HepG2 (cell line): Measurements from ENCODE around the gene FAM181A. TPM values are rescaled to one million over a fixed set of nuclear protein-coding genes. Genes with fewer than 3 reads are reported as not detected.

Experiments
- ATAC-seq: fragments of 200-7000 bp; cut with Tn5 transposase; 3 replicates; pipeline ENCODE4 v1.9.1; 2020; ENCODE audit warnings: mild to moderate bottlenecking, moderate library complexity
- BruUV-seq: library from RNA; stranded (reverse); fragments of 400-500 nt; replicated peaks from 2 replicates; lab custom pipeline; 2021; lab: Mats Ljungman, UMichigan
- CTCF ChIA-PET: fragments of 300-600 bp; formaldehyde crosslinking; extraction: SDS; loops from one replicate; lab custom pipeline; 2021; ENCODE audit warnings: low total read pairs, inconsistent platforms, low intra/inter-chr PET ratio; lab: Yijun Ruan, JAX
- POLR2A ChIA-PET: fragments of 350-600 bp; sonication (Branson Sonifier 250); formaldehyde crosslinking; loops from one replicate; lab custom pipeline; 2020; ENCODE audit warnings: antibody characterized with exemption, inconsistent platforms; lab: Yijun Ruan, JAX
- DNase-seq: peaks from one replicate; pipeline ENCODE4 v3.0.0-alpha.2; 2015; ENCODE audit warnings: low spot score
- FAIRE-seq: peaks from 3 replicates; lab custom pipeline; 2011; peaks lifted over from hg19 to GRCh38; lab: Jason Lieb, UNC
- H2AFZ ChIP-seq: one replicate; pipeline ENCODE4 v1.6.1; 2011; ENCODE audit warnings: low read length, inconsistent platforms
- H3K27ac ChIP-seq: fragments of 300-600 bp; 3 replicates; pipeline ENCODE4 v1.8.0; 2011; ENCODE audit warnings: mixed run types, mild to moderate bottlenecking, mixed read lengths, low read length, inconsistent platforms; ENCODE audit not compliant: insufficient read depth; ENCODE audit errors: extremely low read length
- H3K27me3 ChIP-seq, 2 experiments: fragments of 200-600 bp in 1 of 2; 2 replicates in 1 of 2; 3 replicates in 1 of 2; pipeline versions ENCODE4 v1.6.0 to v1.8.0; 2011; ENCODE audit warnings: low read length in 2 of 2, mild to moderate bottlenecking in 2 of 2, moderate library complexity in 2 of 2, inconsistent platforms in 1 of 2; ENCODE audit not compliant: insufficient read depth in 2 of 2, control insufficient read depth in 1 of 2
- H3K36me3 ChIP-seq, 2 experiments: fragments of 200-600 bp in 1 of 2; replicated peaks in 1 of 2; 2 replicates in 1 of 2; 3 replicates in 1 of 2; pipeline versions ENCODE4 v1.5.1 to v1.8.0; 2011; ENCODE audit warnings: low read length in 2 of 2, inconsistent platforms in 1 of 2; ENCODE audit not compliant: insufficient read depth in 2 of 2, control insufficient read depth in 1 of 2
- H3K4me1 ChIP-seq: 2 replicates; pipeline ENCODE4 v1.5.1; 2012; ENCODE audit warnings: low read length, inconsistent platforms; ENCODE audit not compliant: insufficient read depth
- H3K4me2 ChIP-seq: 2 replicates; pipeline ENCODE4 v1.6.0; 2011; ENCODE audit warnings: low read depth, low read length, inconsistent platforms
- H3K4me3 ChIP-seq, 3 experiments: fragments of 200-600 bp in 1 of 3; sonication (generic), shearing (Covaris generic) in 1 of 3; replicated peaks in 1 of 3; 2 replicates each; pipeline ENCODE4 v1.5.1; 2011 to 2016; ENCODE audit warnings: low read length in 3 of 3, inconsistent platforms in 2 of 3, low read depth in 2 of 3, mild to moderate bottlenecking in 2 of 3, control low read depth in 1 of 3, mixed read lengths in 1 of 3; ENCODE audit not compliant: insufficient read depth in 1 of 3
- H3K79me2 ChIP-seq: one replicate; pipeline ENCODE4 v1.6.1; 2011; ENCODE audit warnings: low read length, inconsistent platforms; ENCODE audit not compliant: insufficient read depth
- H3K9ac ChIP-seq: 2 replicates; pipeline ENCODE4 v1.6.0; 2011; ENCODE audit warnings: mild to moderate bottlenecking, low read depth, low read length, inconsistent platforms; ENCODE audit not compliant: insufficient read depth
- H3K9me3 ChIP-seq: 2 replicates; pipeline ENCODE4 v1.5.1; 2012; ENCODE audit warnings: mild to moderate bottlenecking, low read length
- H4K20me1 ChIP-seq: 2 replicates; pipeline ENCODE4 v1.6.0; 2011; ENCODE audit warnings: inconsistent platforms, mild to moderate bottlenecking, low read length, moderate library complexity; ENCODE audit not compliant: insufficient read depth
- FOXK2 ChIP-seq: fragments of 450-650 bp; IDR thresholded peaks from 2 replicates; pipeline ENCODE4 v1.6.1; 2016
- HDAC1 ChIP-seq: sonication (generic); formaldehyde crosslinking; IDR thresholded peaks from 2 replicates; pipeline ENCODE4 v1.5.1; 2020; ENCODE audit warnings: mild to moderate bottlenecking, missing genetic modification reagents
- MBNL3 ChIP-seq: fragments of 250-450 bp; sonication (Bioruptor Pico); conservative IDR thresholded peaks from 2 replicates; pipeline ENCODE4 v1.8.0; 2022; ENCODE audit warnings: mild to moderate bottlenecking, inconsistent platforms
- NR2F2 ChIP-seq: IDR thresholded peaks from 2 replicates; pipeline ENCODE4 v1.6.1; 2012; ENCODE audit warnings: low read depth, inconsistent platforms, borderline replicate concordance
- ONECUT2 ChIP-seq: sonication (generic); formaldehyde crosslinking; IDR thresholded peaks from 2 replicates; pipeline ENCODE4 v1.4.0; 2020; ENCODE audit warnings: missing genetic modification reagents
- SALL2 ChIP-seq: sonication (generic); formaldehyde crosslinking; IDR thresholded peaks from 2 replicates; pipeline ENCODE4 v1.8.1; 2023; ENCODE audit warnings: mild to moderate bottlenecking, missing genetic modification reagents, inconsistent platforms
- ZBTB2 ChIP-seq: sonication (generic); formaldehyde crosslinking; IDR thresholded peaks from 2 replicates; pipeline ENCODE4 v1.8.0; 2022; ENCODE audit warnings: low read depth, missing genetic modification reagents
- ZNF230 ChIP-seq: sonication (generic); formaldehyde crosslinking; IDR thresholded peaks from 2 replicates; pipeline ENCODE4 v1.4.0; 2020; ENCODE audit warnings: mild to moderate bottlenecking, missing genetic modification reagents
- ZNF326 ChIP-seq: sonication (generic); formaldehyde crosslinking; IDR thresholded peaks from 2 replicates; pipeline ENCODE4 v1.4.0; 2020; ENCODE audit warnings: missing genetic modification reagents, borderline replicate concordance
- ZNF570 ChIP-seq: sonication (generic); formaldehyde crosslinking; IDR thresholded peaks from 2 replicates; pipeline ENCODE4 v1.4.0; 2020; ENCODE audit warnings: mild to moderate bottlenecking, missing genetic modification reagents, borderline replicate concordance
- WGBS: methylation state at CpG from one replicate; pipeline ENCODE4 v1.1.6; 2017; ENCODE audit warnings: low lambda C conversion rate; 5-methylcytosine and 5-hydroxymethylcytosine counted together
- in situ Hi-C: cut with HindIII; loops from 2 replicates; pipeline ENCODE4 v1.10.0; 2017; ENCODE audit warnings: low pct_unique_long_range_greater_than_20kb; ENCODE audit not compliant: extremely low pct_ligation_motif_present
- intact Hi-C: fragments of 100-400 bp; cut with micrococcal nuclease; formaldehyde crosslinking; loops from one replicate; pipeline ENCODE4 v1.10.0; 2022; ENCODE audit not compliant: unreplicated experiment
- polyA plus RNA-seq, 8 experiments: library from polyadenylated mRNA; depleted of rRNA in 3 of 8; stranded (reverse) in 7 of 8; unstranded in 1 of 8; fragments of >200 nt; fragmentation: Illumina TruSeq in 4 of 8; extraction: Trizol in 4 of 8; gene quantifications; 2 replicates each; pipeline versions ENCODE4 v1.2.1 to v1.2.3, GENCODE V29; 2011 to 2016; ENCODE audit warnings: low read depth in 4 of 8, missing spikeins in 1 of 8, mixed read lengths in 1 of 8; ENCODE audit not compliant: insufficient read depth in 1 of 8
- total RNA-seq, 5 experiments: library from RNA; depleted of rRNA; stranded (reverse); fragments of >200 nt; fragmentation: Illumina TruSeq; extraction: Trizol; gene quantifications; 2 replicates each; pipeline ENCODE4 v1.2.3, GENCODE V29; 2016; ENCODE audit warnings: low read depth in 1 of 5

Gene FAM181A
- total and polyA plus RNA-seq, 2 of the 13 experiments (the other 11 are each of a cell fraction or from before 2014, with no cell fraction given), result 1.1 to 1.5 TPM

DNA sequence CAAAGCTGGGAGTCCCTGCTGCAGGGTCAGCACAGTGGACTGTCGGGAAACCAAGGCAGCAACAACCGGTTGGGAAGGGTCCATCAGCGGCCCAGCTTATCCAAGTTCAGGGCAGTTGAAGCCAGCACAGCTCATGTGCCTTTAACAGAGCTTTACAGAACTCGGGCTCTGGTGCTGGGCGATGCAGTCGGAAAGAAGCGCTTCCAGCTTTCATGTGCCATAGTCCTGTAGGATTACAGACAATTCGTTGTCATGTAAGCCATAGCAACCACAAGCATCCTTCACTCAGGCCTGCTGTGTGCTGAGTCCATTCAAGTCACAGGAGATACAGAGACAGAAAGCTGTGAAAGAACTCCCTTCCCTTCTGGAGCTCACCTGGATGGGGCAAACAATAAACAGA lies 3.5 kb upstream of the FAM181A start:
- Histone ChIP-seq H3K4me3 (no peak overlapping the region), H3K9ac (no peak overlapping the region), H3K27me3 (peaks cover 3 to 16% of the 10 kb centered on the region in 2 experiments; a peak in 3 of 5 replicates), H3K9me3 (no peaks in the 10 kb centered on the region), H3K4me1 (peaks cover 32% of the 10 kb centered on the region), H3K4me2 (no peak overlapping the region), H3K79me2 (no peaks in the 10 kb centered on the region), H2AFZ (no peak overlapping the region), H3K27ac (no peak overlapping the region), H3K36me3 (no peaks in the 10 kb centered on the region), H4K20me1 (no peaks in the 10 kb centered on the region)
- FAIRE-seq, result no peak
- TF ChIP-seq ZNF570, result no peak
- no peak for TF ChIP-seq ZNF230
- TF ChIP-seq MBNL3 (CRISPR knock-in tag), result no peak
- TF ChIP-seq NR2F2, result no peak
- no peak for TF ChIP-seq HDAC1 (CRISPR knock-in tag)
- no peak for TF ChIP-seq ONECUT2 (CRISPR knock-in tag)
- no peak for TF ChIP-seq ZBTB2 (CRISPR knock-in tag)
- TF ChIP-seq FOXK2, result no peak
- no peak for TF ChIP-seq ZNF326
- TF ChIP-seq SALL2, result no peak
- in situ Hi-C loops (no loop called here), intact Hi-C loops (no loop called here)
- WGBS, result 81% methylated on average over 7 of the region's 8 CpGs
- POLR2A ChIA-PET, result no interaction called here
- no peak for DNase-seq
- BruUV-seq, result no TSS peak
- CTCF ChIA-PET, result no interaction called here
- no peak for ATAC-seq
